GM19099 (cell line): ENCODE data around the gene PTPN7.

Source experiments
- POLR2A ChIP-seq: IDR thresholded peaks from 3 replicates; pipeline ENCODE4 v1.6.1; 2011; ENCODE audit warnings: low read depth; ENCODE audit not compliant: insufficient read length; ENCODE audit errors: extremely low read depth

PTPN7 gene

DNA sequence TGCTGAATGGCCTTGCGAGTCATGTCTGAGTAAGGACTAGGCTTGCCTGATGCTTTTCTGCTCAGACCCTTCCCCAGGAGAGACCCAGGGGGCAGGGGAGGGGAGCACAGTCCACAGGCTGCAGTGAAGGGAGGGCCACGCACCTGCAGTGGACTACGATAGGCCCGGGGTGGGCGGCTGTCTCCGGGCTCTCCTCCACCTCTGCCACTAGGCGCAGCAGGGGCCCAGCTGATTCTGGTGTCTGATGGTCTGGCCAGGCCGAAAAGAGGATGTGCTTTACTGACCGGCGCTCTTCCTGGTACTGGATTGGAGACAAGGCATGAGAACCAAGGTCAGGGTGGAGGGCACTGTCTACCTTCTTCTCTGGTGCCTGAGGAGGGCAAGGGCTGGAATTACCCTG lies 8.0 kb downstream of the PTPN7 start:
- TF ChIP-seq POLR2A = no peak

DNA sequence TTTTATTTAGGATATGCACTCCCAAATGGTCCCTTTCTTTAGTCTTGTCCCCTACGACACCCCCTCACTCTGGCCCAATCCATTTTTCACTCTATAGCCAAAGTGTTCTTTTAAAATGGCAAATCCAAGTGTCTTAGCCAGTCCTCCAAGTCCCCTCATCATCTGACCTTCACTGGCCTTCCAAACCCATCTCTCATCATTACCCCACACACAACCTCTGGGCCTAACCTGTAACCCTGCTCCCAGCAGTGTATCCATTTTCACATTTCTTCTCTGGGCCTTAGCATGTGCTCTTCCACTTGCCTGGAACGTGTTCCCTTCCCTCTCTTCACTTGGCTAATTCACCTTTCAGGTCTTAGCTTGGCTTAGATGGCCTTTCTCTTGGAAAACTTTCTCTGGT lies 9.4 kb downstream of the PTPN7 start:
- no peak for TF ChIP-seq POLR2A

DNA sequence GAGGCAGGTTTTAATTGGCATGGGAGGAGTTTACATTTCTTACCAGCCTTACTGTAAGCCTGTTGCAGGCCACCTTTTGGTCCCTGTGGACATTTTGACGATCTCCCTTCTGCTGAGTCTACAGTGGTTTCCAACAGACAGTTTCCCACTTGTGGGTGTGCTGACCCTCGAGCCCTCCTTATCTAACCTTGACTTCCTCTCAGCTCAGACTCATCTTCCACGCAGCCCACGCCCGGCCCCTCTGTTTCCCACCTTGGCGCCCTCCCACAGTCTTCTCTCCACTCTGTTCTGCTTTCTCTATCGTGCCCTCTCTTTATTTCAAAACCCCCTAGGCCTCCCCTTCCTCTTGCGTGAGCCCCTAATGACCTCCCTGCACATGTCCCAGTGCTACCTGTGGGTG lies 9.8 kb downstream of the PTPN7 start:
- TF ChIP-seq POLR2A = no peak

DNA sequence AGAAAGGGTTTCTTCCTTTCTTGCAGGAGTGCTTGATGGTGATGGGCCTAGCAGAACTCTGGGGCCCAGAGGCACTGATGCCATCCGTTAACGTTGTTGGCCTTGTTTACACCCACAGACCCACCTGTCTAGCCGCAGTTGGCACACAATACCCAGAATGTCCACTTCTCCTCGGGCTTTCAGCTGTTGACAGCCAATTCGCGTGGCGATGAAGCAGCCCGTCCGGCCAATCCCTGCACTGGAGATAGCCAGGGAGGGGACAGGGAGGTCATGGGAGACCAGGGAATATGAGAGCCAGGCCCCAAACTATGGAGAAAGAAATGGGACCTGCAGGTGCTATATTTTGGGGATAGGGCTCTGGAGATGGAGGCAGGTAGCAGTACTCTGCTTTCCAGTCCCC lies 10.2 kb downstream of the PTPN7 start:
- no peak for TF ChIP-seq POLR2A

DNA sequence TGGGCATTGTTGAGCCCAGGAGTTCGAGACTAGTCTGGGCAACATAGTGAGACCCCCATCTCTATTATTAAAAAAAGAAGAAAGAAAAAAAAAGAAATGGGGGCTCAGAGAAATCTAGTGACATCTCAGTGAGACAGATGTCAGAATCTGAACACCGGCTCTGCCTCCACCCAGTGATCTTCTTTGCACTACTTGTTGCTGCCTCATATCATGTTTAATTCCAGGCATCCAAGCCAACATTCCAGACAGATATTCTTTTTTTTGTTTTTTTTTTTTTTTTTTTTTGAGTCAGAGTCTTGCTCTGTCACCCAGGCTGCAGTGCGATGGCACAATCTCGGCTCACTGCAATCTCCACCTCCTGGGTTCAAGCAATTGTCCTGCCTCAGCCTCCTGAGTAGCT lies 10.8 kb downstream of the PTPN7 start:
- no peak for TF ChIP-seq POLR2A

DNA sequence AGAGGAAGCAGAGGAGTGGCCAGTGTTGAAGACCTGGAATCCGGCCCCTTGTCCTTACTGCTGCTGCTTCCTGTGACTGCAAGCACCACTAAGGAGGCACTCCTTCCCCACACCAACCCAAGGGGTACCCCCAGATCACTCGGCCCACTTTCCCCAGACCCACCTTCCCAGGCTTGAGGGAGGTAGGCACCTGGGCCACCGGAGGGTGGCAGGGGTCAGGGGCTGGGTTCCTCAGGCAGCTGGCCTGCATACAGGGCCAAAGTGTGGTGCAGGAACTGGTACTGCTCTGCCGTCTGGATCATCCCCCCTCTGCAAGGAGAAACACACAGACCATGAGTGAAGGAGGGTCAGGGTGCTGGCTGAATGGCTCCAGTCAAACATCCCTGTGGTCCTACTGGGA lies 12.0 kb downstream of the PTPN7 start:
- no peak for TF ChIP-seq POLR2A

DNA sequence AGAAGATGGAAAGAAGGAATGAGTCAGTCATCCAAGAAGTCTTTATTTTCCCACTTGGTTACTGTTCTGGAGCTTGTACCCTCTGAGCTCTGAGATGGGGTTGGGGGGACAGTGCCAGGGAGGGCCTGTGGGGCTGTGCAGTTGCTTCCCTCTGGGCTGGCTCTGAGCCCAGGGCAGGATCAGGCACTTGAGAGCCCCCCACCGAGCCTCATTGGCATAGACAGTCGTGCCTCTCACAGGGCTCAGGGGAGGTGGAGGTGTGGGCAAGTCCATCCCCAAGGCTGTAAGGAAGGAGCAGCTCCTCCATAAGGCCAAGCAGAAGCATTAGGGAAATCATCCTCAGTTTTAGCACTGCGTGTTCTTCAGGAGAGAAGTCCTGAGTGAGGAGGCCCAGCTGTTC lies 13.4 kb downstream of the PTPN7 start:
- TF ChIP-seq POLR2A = no peak

DNA sequence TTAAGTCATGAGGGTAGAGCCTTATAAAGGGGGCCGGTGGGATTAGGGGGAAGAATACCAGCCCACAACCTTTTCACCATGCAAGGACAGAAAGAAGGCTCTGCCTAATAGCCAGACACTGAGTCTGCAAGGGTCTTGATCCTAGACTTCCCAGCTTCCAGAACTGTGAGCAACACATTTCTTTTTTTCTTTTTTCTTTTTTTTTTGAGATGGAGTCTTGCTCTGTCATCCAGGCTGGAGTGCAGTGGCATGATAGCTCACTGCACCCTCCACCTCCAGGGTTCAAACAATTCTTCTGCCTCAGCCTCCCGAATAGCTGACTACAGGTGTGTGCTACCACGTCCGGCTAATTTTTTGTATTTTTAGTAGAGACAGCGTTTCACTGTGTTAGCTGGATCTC lies 14.1 kb downstream of the PTPN7 start:
- TF ChIP-seq POLR2A = no peak

DNA sequence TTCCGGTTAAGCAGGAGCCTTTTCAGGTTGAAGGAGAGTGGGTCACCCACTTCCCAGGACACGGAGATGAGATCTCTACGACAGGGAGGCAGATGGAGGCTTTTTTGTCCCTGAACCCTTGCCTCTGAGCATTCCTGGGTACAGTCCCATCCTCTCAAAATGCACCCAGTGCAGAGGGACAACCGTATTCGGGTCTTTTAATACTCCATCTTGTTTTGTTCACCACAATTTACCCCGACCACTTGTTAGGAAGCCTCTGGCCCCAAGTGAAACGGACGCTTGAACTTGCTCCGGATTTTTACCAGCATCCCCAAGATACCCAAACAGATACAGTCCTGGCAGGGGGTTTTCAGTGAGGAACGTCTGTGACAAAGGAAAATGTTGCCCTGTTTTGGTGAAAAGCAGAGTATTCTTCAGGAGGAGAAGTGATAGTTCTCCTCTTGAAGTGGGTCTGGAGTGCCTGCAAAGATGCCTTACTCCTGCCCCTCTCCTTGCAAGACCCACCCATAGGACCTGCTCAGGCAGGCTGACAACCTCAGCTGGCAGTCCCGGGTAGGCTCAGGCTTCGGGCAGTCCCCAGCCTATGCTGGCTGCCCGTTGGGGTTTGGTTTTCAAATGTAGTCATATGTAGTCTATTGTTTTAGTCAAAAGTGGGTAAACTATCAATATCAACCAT lies 15.2 kb downstream of the PTPN7 start:
- no peak for TF ChIP-seq POLR2A

DNA sequence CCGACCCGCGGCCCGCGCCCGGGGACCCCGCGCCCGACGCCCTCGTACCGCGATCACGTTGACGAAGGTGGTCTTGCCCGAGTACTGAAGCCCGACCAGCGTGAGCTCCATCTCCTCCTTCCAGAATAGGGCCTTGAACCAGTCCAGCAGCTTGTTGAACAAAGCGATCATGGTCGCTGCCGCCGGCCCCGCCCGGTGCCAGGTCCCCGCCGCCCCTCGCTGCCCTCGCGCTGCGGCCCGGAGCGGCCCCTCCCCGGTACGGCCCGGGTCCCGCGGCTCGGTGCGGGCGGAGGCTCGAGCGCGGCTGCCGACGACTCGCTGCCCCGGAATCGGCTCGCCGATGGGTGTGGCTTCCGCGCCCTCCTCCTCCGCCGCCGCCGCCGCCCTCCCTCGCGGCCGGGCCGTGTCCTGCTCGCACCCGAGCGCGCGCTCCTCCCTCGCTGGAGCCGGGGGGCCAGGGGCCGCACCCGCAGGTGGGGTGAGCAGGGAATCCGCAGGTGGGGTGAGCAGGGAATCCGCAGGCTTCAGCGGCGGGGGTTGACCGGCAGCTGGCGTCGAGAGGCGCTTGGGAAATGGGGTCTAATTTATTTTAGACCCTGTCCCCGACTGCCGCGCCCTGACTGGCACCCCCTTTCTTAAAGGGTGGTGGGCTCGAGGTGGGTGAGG lies 15.9 kb downstream of the PTPN7 start, which contains the start of gene ARL8A:
TSS of gene ARL8A (minus strand) at position 336 of the 666 bp plus-strand sequence. CDS start at position 171, 165 bp downstream.
- TF ChIP-seq POLR2A = peak; percentile 62

DNA sequence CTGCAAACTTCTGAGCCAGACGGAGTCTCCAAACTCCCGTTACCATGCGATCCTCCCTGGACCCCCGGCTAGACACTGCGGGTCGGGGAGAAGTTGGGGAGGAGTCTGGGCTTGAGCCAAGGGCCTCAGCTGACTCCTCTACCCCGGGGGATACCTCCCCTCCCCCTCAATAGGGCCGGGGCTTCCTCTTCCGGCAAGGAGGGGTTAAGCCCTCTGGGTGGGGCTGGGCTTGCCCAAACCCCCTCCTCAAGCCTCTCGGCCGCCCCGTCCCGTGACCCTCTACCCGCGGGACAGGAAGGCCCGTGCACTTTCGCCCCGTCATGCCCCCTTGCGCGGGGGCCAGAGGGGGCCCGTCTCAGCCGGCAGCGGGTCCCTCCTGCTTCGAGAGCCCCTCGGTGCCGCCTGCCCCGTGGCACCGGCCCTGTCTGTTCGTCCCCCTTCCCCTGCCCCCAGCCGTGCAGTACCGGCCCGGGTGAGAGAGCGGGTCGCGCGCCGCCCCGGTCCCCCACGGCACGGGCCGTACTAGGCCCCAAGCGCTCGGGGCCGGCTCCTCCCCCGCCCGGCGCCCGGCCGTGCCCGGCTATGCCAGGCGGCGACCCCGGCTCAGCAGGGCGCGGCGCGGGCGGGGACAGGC lies 16.5 kb downstream of the PTPN7 start:
- TF ChIP-seq POLR2A = no peak

DNA sequence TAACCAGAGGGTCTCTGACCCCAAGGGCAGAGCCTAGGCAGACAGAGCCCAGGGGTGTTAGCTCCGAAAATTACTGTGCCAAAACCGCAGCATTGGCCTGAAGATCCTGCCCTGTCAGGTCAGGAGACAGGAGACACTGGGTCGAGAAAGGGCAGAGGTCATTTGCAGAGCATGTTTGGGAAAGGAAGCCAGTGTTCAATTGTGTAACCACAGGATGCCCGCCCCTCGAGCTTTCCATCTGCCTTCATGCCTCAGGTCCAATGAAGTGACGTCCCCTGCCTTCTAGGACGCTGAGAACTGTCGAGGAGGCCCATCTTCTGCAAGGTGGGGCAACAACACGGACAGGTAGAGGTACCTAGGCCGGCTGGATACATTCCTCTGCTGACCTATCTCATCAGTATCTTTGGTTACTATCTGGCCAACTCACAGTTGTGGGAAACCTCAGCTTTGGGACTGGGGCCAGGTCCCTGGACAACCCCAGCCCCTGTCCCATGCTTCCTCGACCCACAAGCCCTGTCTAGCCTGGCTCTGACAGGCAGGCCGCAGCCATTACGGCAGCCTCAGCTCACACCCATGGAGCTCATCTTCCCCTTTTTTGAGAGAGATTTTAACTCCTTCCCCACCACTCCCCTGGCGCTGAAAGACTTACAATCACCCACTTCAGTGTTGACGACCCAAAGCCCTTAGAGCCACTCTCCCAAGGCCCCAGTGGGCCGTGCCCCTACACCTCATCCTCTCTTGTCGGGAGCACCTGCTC lies 17.2 kb downstream of the PTPN7 start:
- no peak for TF ChIP-seq POLR2A

DNA sequence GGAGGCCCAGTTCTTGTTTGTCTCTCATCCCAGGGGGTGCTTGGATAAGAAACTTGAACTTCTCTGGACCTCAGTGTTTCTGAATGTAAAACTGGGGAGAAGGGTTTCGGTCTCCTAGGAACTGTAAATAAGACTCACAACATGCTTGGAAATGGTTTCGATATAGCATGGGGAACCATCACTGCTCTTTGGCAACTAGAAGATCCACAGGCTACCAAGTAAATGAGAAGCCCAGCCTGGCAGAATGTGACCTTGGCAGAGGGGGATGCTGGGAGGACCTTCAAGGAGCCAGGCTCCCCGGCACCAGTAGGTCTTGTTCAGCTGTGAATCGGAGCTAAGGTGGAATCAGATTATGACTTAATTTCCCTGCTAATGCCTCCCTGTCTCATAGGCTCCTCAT lies 19.6 kb downstream of the PTPN7 start:
- no peak for TF ChIP-seq POLR2A

DNA sequence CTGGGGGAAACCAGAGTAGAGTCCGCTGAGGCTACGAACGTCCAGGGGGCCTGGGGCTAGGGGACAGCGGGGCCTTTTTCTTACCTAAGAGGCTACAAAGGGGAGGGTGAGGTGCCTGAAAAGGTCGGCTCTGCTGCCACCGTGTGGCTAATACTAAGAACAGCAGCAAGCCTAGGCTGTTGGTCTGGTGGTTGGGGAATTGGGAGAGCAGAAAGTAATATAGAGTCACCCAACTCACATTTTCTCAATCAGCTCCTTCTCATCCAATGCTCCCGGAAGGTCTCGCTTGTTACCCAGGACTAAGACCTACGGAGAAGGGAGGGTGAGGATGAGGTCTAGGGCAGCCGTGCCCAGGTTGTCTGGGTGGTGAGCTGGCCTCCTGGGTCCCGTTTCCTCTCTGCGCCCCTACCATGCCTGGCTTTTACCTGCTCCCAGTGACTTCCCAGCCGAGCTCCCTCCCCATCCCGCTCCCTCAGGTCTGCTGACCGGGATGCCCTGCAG lies 25.1 kb downstream of the PTPN7 start:
- no peak for TF ChIP-seq POLR2A

DNA sequence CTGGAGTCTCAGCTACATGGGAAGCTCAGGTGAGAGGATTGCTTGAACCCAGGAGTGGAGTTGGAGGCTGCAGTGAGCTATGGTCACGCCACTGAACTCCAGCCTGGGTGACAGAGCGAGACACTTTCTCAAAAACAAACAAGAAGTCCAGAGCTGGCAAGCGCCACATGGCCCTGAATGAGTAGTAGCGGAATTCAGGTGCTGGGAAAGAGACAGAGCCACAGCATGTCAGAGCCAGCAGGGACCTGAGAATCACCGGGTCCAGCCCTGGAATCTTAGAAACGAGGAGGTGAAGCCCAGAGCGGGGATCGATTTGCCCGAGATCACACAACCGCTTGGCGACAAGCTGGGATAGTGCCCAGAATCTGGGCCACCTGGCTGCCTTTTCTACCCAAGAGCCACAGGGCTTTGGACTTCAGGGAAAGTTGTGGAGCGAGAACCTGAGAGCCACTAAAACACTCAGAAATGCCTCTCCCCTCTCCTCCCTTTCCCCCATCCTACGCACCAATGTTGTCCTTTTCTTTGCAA lies 25.7 kb downstream of the PTPN7 start:
- no peak for TF ChIP-seq POLR2A

DNA sequence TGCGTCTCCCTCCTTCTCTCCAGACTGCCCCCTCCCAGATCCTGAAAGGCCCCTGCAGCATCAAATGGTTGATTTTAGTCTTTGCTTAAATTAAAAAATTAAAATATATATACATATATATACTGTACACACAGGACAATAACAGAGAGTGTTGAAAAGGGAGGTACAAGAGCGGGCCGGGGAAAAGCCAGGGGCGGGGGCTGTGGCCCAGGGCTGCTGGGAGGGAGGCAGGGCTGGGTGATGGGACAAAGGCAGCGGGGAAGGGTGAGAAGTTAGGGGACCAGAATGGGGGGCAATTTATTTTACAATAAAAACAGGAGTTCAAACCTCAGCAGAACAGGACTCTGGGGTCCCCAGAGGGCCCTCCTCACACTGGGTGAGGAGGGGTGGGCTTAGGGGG lies 26.4 kb downstream of the PTPN7 start:
- TF ChIP-seq POLR2A = no peak

DNA sequence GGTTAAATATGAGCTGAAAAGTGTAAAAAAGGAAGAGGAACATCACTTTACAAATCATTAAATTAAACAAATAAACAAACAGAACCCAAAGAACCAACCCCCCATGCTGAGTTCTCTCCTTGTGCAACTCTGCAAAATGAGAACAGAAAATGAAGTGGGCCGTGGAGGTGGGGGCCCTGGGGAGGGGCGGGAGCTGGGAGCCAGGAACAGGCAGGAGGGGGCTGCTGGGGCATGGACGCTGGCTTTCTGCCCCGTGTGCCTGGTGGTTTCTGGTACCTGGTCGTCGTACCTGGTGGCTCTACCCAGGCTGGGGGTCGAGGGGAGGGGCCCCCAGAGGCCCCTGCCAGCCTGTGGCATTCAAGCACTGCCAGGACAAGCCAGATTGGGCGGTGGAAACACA lies 26.9 kb downstream of the PTPN7 start:
- no peak for TF ChIP-seq POLR2A
